ENCODE data around the gene SERPINA5.

DNA sequence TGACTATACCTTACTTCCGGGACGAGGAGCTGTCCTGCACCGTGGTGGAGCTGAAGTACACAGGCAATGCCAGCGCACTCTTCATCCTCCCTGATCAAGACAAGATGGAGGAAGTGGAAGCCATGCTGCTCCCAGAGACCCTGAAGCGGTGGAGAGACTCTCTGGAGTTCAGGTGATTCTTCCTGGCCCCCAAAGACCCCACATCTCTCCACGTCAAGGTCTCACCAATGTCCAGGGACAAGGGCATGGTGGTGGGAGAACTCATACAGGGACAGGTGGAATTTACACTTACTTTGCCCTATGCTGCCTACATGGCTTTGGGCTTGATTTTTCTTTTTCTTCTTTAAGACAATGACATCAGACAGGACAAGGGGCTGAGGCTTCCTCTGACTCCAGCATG is 38.1 kb downstream of the SERPINA5 start:
- no peak for TF ChIP-seq TAF1 (IDR thresholded peaks at IDR 0.05; ENCODE audit: borderline replicate concordance, low read depth, low read length)
- TF ChIP-seq, protein P1, sequence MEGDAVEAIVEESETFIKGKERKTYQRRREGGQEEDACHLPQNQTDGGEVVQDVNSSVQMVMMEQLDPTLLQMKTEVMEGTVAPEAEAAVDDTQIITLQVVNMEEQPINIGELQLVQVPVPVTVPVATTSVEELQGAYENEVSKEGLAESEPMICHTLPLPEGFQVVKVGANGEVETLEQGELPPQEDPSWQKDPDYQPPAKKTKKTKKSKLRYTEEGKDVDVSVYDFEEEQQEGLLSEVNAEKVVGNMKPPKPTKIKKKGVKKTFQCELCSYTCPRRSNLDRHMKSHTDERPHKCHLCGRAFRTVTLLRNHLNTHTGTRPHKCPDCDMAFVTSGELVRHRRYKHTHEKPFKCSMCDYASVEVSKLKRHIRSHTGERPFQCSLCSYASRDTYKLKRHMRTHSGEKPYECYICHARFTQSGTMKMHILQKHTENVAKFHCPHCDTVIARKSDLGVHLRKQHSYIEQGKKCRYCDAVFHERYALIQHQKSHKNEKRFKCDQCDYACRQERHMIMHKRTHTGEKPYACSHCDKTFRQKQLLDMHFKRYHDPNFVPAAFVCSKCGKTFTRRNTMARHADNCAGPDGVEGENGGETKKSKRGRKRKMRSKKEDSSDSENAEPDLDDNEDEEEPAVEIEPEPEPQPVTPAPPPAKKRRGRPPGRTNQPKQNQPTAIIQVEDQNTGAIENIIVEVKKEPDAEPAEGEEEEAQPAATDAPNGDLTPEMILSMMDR (IDR thresholded peaks at IDR 0.05 in 2 of 3, conservative IDR thresholded peaks at IDR 0.05 in 1 of 3; ENCODE audit: control insufficient read depth in 2 of 3, extremely low read depth in 1 of 3, insufficient read depth in 1 of 3, low read depth in 3 of 3, low read length in 3 of 3), result no peak
- no peak for TF ChIP-seq POLR2AphosphoS2 (IDR thresholded peaks at IDR 0.05; ENCODE audit: low read depth, low read length)
- TF ChIP-seq DPF2 (IDR thresholded peaks at IDR 0.05), result no peak
- TF ChIP-seq LARP7 (IDR thresholded peaks at IDR 0.05), result no peak
- no peak for TF ChIP-seq POLR2A (IDR thresholded peaks at IDR 0.05; ENCODE audit: low read depth, low read length)
- no peak for TF ChIP-seq NR2C2 (IDR thresholded peaks at IDR 0.05; ENCODE audit: borderline replicate concordance, control insufficient read depth, insufficient read length, low read depth)
- TF ChIP-seq, protein P2, sequence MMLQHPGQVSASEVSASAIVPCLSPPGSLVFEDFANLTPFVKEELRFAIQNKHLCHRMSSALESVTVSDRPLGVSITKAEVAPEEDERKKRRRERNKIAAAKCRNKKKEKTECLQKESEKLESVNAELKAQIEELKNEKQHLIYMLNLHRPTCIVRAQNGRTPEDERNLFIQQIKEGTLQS (IDR thresholded peaks at IDR 0.05; ENCODE audit: borderline replicate concordance, extremely low read depth, low read depth, low read length), result no peak
- TF ChIP-seq MXI1 (IDR thresholded peaks at IDR 0.05; ENCODE audit: low read depth, low read length), result no peak
- TF ChIP-seq MEF2A (IDR thresholded peaks at IDR 0.05; ENCODE audit: insufficient read depth, low read depth, low read length), result no peak
- no peak for TF ChIP-seq EP300 (IDR thresholded peaks at IDR 0.05; ENCODE audit: borderline replicate concordance in 1 of 2, control insufficient read depth in 1 of 2, low read depth in 2 of 2, low read length in 2 of 2)
